Activated CD4-positive, alpha-beta T cell treated with anti-CD3 and anti-CD28 coated beads, Interleukin-2, amount 10 ng/mL, durations not matched to agents 24 days and 14 days (primary cell): ENCODE data around the gene MYL9. TPM values are rescaled to one million over a fixed set of nuclear protein-coding genes. Genes with fewer than 3 reads are reported as not detected.

Experiments used
- DNase-seq: peaks from one replicate; pipeline ENCODE4 v3.0.0; 2022
- H3K27ac Mint-ChIP-seq: one replicate; pipeline ENCODE4 v1.8.0; 2022; ENCODE audit warnings: mild to moderate bottlenecking, mixed read lengths
- H3K27me3 Mint-ChIP-seq: one replicate; pipeline ENCODE4 v1.8.0; 2022; ENCODE audit warnings: mixed read lengths
- H3K36me3 Mint-ChIP-seq: one replicate; pipeline ENCODE4 v1.8.0; 2022; ENCODE audit warnings: low read depth, mild to moderate bottlenecking, mixed read lengths
- H3K4me1 Mint-ChIP-seq: one replicate; pipeline ENCODE4 v1.8.0; 2021; ENCODE audit warnings: mixed read lengths
- H3K4me3 Mint-ChIP-seq: one replicate; pipeline ENCODE4 v1.8.0; 2022; ENCODE audit warnings: mild to moderate bottlenecking, moderate library complexity, mixed read lengths
- H3K9me3 Mint-ChIP-seq: one replicate; pipeline ENCODE4 v1.8.0; 2021; ENCODE audit warnings: mixed read lengths
- intact Hi-C: fragments of 100-400 bp; cut with micrococcal nuclease; formaldehyde crosslinking; loops from one replicate; pipeline ENCODE4 v1.15.1; 2023
- total RNA-seq: library from RNA; stranded (reverse); gene quantifications from 2 replicates; pipeline ENCODE4 v1.2.3, GENCODE V29; 2022

Gene MYL9
- total RNA-seq, 1 donor from 2014 or later = 0.33 TPM

GRCh38 chr20:36538026-36538722 lies 3.1 kb upstream of the MYL9 start:
- Mint-ChIP-seq H3K36me3 (no peaks in the 10 kb centered on the region), H3K4me3 (no peak overlapping the region), H3K27me3 (peaks cover 8% of the 10 kb centered on the region), H3K9me3 (no peaks in the 10 kb centered on the region), H3K4me1 (no peaks in the 10 kb centered on the region), H3K27ac (no peak overlapping the region)
- intact Hi-C loops = no loop called here
- no peak for DNase-seq

DNA sequence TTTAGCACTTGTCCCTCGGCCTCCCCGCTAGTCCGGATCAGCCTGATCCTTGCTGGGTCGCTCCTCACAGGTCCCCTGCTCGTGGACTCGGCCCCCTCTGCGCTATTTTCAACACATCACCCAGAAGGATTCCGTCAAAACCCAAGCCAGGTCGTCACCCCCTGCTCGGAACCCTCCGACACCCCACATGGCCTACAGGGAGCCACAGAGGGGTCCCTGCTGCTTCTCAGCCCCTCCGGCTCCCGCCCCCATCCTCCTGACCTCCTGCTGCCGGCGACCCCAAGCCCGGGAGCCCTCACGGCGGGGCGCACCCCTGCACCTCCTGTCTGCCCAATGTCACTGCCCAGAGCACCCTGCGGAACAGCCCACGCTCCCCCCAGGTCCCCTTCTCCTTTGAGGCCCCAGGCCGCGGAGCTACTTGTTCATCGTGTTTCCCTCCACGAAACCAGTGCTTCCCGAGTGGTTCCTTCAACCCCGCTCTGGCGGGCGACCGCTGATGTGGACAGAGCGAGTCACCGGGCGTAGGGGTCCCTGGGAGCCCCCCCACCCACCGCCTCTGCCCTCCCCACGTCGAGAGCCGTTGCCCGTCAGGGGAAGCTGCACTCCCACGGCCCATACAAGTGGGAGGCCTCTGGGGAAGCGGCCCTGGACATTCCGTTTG lies 638 bp upstream of the MYL9 start:
- no peaks in the 10 kb centered on the region for H3K4me1 Mint-ChIP-seq
- H3K9me3 Mint-ChIP-seq = no peaks in the 10 kb centered on the region
- DNase-seq = no peak
- intact Hi-C loops = no loop called here
- no peaks in the 10 kb centered on the region for H3K36me3 Mint-ChIP-seq
- no peak overlapping the region for H3K4me3 Mint-ChIP-seq
- H3K27ac Mint-ChIP-seq = no peak overlapping the region
- peaks cover 8% of the 10 kb centered on the region for H3K27me3 Mint-ChIP-seq

DNA sequence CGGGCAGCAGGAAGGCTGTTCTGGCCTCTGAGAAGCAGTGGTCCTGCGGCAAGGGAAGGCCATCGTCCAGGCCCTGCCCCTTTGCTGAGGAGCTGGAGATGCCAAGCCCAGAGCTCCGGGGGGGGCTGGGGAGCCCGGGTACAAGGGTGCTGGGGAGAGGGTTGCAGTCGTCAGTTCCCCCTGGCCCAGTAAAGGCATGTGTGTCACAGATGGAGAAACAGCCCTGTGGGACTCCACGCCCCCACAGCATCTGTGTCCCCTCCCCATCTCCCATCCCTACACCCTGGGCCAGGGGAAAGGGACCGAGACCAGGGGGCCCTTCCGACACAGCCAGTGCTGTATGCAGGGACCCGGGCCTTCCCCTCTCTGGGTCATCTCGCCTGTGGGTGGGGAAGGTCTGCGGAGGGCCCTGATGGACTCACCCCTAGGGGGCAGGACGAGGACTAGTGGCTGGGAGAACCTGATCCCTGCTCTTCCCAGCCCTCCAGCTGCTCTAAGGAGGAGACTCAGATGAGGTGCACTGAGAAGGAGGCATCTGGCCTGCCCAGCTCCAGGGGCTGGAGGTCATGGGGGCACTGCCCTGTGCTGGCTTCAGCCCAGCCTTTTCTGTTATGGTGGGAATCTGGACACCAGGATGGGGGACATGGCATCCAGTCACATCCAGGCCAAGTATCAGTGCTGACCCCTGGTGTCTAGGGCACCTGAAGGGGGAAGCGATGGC lies 609 bp downstream of the MYL9 start:
- Mint-ChIP-seq H3K27me3 (peaks cover 8% of the 10 kb centered on the region), H3K4me3 (no peak overlapping the region), H3K27ac (no peak overlapping the region), H3K4me1 (no peaks in the 10 kb centered on the region), H3K9me3 (no peaks in the 10 kb centered on the region), H3K36me3 (no peaks in the 10 kb centered on the region)
- intact Hi-C loops = no loop called here
- DNase-seq = no peak

DNA sequence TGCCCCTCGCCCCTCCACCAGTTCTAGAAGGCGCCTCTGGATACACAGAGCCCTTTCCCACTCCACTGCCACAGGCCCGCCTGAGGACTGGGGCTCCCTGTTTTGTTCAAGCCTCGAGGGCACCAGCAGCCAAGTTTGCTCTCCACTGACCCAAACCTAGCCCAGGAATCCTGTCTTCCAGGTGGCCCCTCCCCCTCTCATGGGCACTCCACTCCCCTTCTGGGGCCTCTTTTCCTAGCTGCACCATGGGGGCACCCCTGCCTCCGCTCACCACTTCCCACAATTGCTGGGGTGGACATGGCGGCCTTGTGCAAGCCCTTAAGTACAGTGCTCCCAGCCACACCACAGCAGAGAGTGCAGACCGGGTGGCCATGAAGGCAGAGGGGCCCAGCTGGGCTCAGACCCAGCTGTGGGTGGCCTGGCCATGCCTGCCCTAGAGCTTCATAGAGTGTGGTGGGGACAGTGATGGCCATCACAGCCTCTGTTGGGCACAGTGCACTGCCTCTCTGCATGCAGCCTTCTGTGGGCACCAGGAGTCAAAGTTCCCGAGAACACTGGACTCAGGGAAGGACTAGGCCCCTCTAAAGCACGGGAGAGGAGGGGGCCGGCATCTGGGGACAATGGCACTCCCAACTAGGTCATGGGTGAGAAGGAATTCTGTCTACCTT lies 1.3 kb downstream of the MYL9 start:
- Mint-ChIP-seq H3K9me3 (no peaks in the 10 kb centered on the region), H3K36me3 (no peaks in the 10 kb centered on the region), H3K27me3 (peaks cover 6% of the 10 kb centered on the region), H3K4me1 (no peaks in the 10 kb centered on the region), H3K27ac (no peak overlapping the region), H3K4me3 (no peak overlapping the region)
- intact Hi-C loops = no loop called here
- no peak for DNase-seq

GRCh38 chr20:36543184-36544133 lies 2.1 kb downstream of the MYL9 start:
- Mint-ChIP-seq H3K9me3 (no peaks in the 10 kb centered on the region), H3K27me3 (peaks cover 6% of the 10 kb centered on the region), H3K4me1 (no peaks in the 10 kb centered on the region), H3K4me3 (no peak overlapping the region), H3K36me3 (no peaks in the 10 kb centered on the region), H3K27ac (no peak overlapping the region)
- no peak for DNase-seq
- intact Hi-C loops = no loop called here

DNA sequence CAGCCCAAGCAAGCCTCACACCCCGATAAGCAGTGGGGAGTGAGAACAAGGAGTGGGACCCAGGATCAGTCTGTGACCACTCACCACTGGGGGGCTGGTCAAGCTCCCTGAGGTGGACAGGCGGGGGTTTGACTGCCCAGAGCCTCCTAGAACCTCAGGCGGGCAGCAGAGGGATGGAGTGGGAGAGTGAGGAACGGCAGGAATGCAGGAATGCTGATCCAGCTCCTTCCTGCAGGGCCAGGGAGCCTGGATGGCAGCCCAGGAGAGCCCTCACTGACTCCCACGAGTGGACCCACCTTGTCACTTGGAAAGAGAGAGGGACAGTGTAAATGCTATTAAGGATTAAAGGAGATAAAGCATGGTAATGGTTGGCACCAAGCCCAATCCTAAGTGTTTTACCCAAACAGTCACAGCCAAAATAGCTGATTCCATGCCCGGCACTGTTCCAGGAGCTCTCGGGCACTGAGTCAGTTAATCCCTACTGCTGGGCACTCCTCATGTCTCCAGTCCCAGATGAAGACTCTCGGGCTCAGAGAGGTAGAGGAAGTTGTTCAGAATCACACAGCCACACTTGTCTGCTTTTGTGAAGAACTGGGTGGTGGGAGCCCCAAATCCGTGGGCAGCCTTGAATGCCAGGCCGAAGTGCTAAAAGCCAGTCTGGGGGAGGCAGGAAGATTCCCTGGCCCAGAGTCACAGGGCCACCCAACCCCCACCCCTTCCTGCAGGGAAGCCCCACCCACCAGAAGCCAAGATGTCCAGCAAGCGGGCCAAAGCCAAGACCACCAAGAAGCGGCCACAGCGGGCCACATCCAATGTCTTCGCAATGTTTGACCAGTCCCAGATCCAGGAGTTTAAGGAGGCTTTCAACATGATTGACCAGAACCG lies 3.1 kb downstream of the MYL9 start:
- Mint-ChIP-seq H3K4me3 (no peak overlapping the region), H3K27ac (no peak overlapping the region), H3K9me3 (no peaks in the 10 kb centered on the region), H3K36me3 (no peaks in the 10 kb centered on the region), H3K4me1 (no peaks in the 10 kb centered on the region), H3K27me3 (peaks cover 5% of the 10 kb centered on the region)
- no peak for DNase-seq
- intact Hi-C loops = no loop called here

- H3K27ac Mint-ChIP-seq = no peak overlapping the region
- no peak for DNase-seq
- no peak overlapping the region for H3K4me3 Mint-ChIP-seq
- no peaks in the 10 kb centered on the region for H3K27me3 Mint-ChIP-seq
- intact Hi-C loops = no loop called here
- no peaks in the 10 kb centered on the region for H3K36me3 Mint-ChIP-seq
- H3K9me3 Mint-ChIP-seq = no peaks in the 10 kb centered on the region
- H3K4me1 Mint-ChIP-seq = no peaks in the 10 kb centered on the region
These were observed 4.9 kb downstream of the MYL9 start for GRCh38 chr20:36546111-36546736.

DNA sequence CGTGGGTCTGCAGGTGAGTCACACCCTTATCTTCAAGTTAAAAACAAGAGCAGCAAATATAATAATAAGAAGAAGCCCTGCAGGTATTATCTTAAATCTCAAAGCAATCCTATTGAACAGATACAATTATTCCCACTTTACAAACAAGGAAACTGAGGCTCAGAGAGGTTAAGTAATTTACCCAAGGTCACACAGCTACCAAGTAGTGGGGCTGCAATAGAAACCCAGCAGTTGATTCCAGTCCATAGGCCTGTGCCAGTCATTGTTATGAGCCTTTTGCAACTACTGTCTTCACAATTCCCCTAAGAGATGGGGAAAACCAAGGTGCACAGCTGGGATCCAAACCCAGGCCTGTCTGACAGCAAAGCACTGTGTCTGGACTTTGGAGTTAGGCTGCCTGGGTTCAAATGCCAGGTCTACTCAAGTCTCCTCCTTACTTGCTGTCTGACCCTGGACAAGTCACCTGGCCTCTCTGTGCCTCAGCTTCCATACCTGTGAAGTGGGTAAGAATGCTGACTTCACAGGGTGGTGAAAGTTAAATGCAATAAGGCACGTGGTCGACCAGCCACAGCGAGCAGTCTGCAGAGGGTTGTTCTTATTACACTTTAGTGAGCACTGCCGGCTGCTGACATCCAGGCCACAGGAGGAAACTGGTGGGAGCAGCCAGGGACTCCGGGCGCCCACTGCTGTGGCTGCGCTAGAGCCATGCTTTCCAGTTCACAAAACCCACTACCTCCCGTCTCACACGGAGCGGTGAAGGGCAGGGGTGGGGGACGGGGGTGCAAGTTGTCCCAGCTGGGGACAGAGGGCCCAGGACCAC lies 6.1 kb downstream of the MYL9 start:
- no peak for DNase-seq
- Mint-ChIP-seq H3K27me3 (no peaks in the 10 kb centered on the region), H3K27ac (no peak overlapping the region), H3K4me1 (no peaks in the 10 kb centered on the region), H3K36me3 (no peaks in the 10 kb centered on the region), H3K9me3 (no peaks in the 10 kb centered on the region), H3K4me3 (no peak overlapping the region)
- intact Hi-C loops = no loop called here

- Mint-ChIP-seq H3K36me3 (no peaks in the 10 kb centered on the region), H3K9me3 (no peaks in the 10 kb centered on the region), H3K4me1 (no peaks in the 10 kb centered on the region), H3K27ac (no peak overlapping the region), H3K27me3 (no peaks in the 10 kb centered on the region), H3K4me3 (no peak overlapping the region)
- intact Hi-C loops = no loop called here
- no peak for DNase-seq
These were observed 6.6 kb downstream of the MYL9 start for GRCh38 chr20:36548006-36548315.

DNA sequence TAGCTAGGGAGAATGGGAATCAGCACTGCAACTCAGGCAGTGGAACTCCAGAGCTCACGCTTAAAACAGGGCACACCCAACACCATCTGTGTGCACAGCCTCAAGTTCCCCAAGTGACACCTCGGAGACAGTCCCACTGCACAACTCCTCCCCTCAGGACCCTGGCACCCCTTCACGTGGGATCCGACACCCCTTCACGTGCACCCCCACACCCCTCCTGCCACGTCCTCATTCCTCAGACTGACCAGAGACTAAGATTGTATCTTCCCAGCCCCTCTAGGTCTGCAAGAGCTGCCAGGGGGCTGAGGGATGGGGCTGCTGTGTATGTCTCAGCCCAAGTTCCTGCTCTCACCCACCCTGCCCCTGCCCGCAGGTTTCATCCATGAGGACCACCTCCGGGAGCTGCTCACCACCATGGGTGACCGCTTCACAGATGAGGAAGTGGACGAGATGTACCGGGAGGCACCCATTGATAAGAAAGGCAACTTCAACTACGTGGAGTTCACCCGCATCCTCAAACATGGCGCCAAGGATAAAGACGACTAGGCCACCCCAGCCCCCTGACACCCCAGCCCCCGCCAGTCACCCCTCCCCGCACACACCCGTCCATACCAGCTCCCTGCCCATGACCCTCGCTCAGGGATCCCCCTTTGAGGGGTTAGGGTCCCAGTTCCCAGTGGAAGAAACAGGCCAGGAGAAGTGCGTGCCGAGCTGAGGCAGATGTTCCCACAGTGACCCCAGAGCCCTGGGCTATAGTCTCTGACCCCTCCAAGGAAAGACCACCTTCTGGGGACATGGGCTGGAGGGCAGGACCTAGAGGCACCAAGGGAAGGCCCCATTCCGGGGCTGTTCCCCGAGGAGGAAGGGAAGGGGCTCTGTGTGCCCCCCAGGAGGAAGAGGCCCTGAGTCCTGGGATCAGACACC lies 7.6 kb downstream of the MYL9 start:
- Mint-ChIP-seq H3K27ac (no peak overlapping the region), H3K27me3 (no peaks in the 10 kb centered on the region), H3K4me3 (no peak overlapping the region), H3K9me3 (no peaks in the 10 kb centered on the region), H3K4me1 (no peaks in the 10 kb centered on the region), H3K36me3 (no peaks in the 10 kb centered on the region)
- DNase-seq = no peak
- intact Hi-C loops = no loop called here

- no peaks in the 10 kb centered on the region for H3K4me1 Mint-ChIP-seq
- H3K27ac Mint-ChIP-seq = no peak overlapping the region
- intact Hi-C loops = no loop called here
- H3K36me3 Mint-ChIP-seq = no peaks in the 10 kb centered on the region
- no peaks in the 10 kb centered on the region for H3K9me3 Mint-ChIP-seq
- no peak overlapping the region for H3K4me3 Mint-ChIP-seq
- DNase-seq = no peak
- no peaks in the 10 kb centered on the region for H3K27me3 Mint-ChIP-seq
These were observed 8.3 kb downstream of the MYL9 start for GRCh38 chr20:36549628-36549941.
